ENCODE data around the gene CTRB2.

DNA sequence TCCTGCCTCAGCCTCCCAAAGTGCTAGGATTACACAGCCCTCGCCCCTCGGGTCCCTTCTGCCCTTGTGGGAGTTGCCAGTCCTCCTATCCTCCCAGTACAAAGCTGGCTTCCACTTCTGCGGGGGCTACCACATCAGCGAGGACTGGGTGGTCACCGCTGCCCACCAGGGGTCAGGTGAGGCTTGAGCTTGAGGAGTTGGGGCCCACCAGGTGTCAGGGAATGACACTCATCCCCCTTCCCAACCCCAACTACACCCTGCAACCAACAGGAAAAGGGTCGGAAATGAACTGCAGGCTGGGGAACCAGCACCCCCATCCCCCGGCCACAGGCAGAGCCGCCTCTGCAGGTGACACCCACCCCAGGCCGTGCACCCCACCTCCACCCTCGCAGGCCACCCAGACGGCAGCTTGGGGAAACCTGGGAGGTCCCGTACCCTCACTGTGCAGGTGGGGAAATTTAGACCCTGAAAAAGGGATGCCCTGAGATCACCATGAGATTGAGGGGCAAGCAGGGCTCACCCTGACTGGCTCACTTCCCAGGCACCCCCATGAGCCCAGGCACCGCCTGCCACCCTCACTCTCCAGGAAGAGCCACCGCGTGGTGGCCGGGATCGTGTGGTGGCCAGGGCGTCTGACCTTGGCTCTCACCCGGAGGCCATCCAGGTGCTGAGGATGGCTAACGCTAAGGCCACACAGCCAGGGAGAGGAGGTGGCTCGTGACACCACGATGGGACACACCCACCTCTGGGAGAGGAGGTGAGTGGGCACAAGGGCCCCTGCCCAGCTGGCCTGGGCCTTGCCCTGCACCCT, 19.8 kb upstream of the CTRB2 start:
- TF ChIP-seq, protein P1, sequence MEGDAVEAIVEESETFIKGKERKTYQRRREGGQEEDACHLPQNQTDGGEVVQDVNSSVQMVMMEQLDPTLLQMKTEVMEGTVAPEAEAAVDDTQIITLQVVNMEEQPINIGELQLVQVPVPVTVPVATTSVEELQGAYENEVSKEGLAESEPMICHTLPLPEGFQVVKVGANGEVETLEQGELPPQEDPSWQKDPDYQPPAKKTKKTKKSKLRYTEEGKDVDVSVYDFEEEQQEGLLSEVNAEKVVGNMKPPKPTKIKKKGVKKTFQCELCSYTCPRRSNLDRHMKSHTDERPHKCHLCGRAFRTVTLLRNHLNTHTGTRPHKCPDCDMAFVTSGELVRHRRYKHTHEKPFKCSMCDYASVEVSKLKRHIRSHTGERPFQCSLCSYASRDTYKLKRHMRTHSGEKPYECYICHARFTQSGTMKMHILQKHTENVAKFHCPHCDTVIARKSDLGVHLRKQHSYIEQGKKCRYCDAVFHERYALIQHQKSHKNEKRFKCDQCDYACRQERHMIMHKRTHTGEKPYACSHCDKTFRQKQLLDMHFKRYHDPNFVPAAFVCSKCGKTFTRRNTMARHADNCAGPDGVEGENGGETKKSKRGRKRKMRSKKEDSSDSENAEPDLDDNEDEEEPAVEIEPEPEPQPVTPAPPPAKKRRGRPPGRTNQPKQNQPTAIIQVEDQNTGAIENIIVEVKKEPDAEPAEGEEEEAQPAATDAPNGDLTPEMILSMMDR (IDR thresholded peaks at IDR 0.05): no peak
- TF ChIP-seq EZH2phosphoT487 (IDR thresholded peaks at IDR 0.05) (no peak), EZH2 (IDR thresholded peaks at IDR 0.05) (no peak)

All from neural progenitor cell (in vitro differentiated cells).